ENCODE results near the gene BCR. TPM values are rescaled to one million over a fixed set of nuclear protein-coding genes. Genes with fewer than 3 reads are reported as not detected.

Gene BCR
- total RNA-seq, 1 experiment from 2014 or later: 129 TPM

DNA sequence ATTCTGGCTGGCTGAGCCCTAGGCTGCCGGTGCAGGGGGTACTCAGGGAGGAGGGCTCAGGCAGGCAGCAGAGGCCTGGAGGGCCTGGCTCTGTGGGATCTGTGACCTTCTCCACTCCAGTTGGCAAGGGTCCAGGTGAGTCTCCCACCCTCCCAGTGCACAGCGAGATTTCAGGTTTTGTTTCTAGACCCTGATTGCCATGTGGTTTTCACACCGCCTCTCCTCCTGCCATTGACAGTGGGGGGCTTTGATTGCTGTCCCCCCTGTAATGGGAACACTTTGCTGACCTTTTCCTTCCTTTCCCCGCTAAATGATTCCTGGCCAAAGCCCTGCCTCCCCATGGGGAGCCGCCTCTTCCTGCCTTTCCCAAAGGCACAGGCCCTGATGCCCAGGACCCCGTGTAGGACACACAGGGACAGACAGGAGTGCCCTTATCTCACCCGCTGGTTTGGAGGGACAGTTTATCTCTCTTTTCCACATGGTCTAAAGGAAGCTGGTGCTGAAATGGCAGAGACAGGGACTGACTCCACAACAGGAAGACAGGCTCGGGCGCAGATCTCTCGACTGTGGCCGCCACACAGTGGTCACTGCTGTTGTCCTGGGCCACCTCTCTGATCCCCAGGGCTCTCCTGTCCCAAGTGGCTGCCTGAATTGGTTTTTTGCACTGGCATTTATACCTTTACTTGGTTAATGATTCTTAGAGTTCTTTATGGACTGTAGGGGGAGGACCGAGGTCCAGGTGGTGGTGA is 43.4 kb downstream of the BCR start (continued):
- TF ChIP-seq E2F4 (CRISPR knock-in tag; IDR thresholded peaks at IDR 0.05; ENCODE audit: borderline replicate concordance, low read depth) (no peak), TCF7 (CRISPR knock-in tag; IDR thresholded peaks at IDR 0.05; ENCODE audit: low read depth) (no peak)

DNA sequence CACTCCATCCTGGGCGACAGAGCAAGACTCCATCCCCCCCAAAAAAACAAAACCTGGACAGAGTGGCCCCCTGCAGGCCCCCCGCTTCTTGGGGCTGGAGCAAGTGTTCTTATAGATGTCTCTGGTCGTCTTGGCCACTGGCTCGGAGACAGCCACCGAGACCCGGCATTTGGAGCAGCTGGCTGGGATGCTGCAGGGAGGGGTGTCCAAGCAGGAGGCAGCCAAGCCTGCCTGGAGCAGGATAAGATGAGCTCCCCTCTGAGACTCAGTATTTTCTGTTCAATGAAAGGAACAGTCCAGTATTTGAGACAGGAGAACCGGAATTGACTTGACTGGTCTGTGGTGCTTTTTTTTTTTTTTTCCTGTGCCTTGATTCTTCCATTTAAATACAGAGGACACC is 44.5 kb downstream of the BCR start:
- Mint-ChIP-seq H3K27ac (0 out of 2 replicates have a peak overlapping the region, but pooled peaks have one; percentile 81), H3K36me3 (peaks cover 30% of the 10 kb centered on the region), H3K4me1 (peaks cover 84% of the 10 kb centered on the region), H3K27me3 (ENCODE audit: low read depth) (no peaks in the 10 kb centered on the region; the same call in 1 of the 2 replicates), H3K4me3 (no peak overlapping the region), H3K9me3 (peaks cover 24% of the 10 kb centered on the region)
- ChIA-PET CTCF (interaction anchor here (0.6 to 3.0 kb wide), 6 partner anchors 17 to 57 kb away, joined by 3 to 11 read pairs (median 3); no protein-coding TSS in a partner anchor), POLR2A (interaction anchor here (0.7 kb wide), 1 partner anchor 50 kb away, joined by 3 read pairs; no protein-coding TSS in a partner anchor)
- no peak for TF ChIP-seq ZNF532 (CRISPR knock-in tag; IDR thresholded peaks at IDR 0.05; ENCODE audit: borderline replicate concordance)
- no peak for TF ChIP-seq JUN (CRISPR knock-in tag; IDR thresholded peaks at IDR 0.05)
- TF ChIP-seq TEAD4 (CRISPR knock-in tag; IDR thresholded peaks at IDR 0.05): no peak
- no peak for TF ChIP-seq ZNF671 (CRISPR knock-in tag; IDR thresholded peaks at IDR 0.05)
- TF ChIP-seq NFE2L1 (CRISPR knock-in tag; IDR thresholded peaks at IDR 0.05): no peak
- no peak for TF ChIP-seq CBFB (CRISPR knock-in tag; IDR thresholded peaks at IDR 0.05; ENCODE audit: low read depth)
- no peak for ATAC-seq
- no peak for DNase-seq (ENCODE audit: low spot score)

GRCh38 chr22:23225337-23225723 is 45.0 kb downstream of the BCR start:
- no peak for ATAC-seq
- Mint-ChIP-seq H3K4me1 (peaks cover 84% of the 10 kb centered on the region), H3K36me3 (peaks cover 30% of the 10 kb centered on the region), H3K4me3 (no peak overlapping the region), H3K27ac (peak overlapping the region; percentile 81; the same call in 1 of the 2 replicates), H3K27me3 (ENCODE audit: low read depth) (no peaks in the 10 kb centered on the region; the same call in 1 of the 2 replicates), H3K9me3 (peaks cover 24% of the 10 kb centered on the region)
- TF ChIP-seq, protein P1, sequence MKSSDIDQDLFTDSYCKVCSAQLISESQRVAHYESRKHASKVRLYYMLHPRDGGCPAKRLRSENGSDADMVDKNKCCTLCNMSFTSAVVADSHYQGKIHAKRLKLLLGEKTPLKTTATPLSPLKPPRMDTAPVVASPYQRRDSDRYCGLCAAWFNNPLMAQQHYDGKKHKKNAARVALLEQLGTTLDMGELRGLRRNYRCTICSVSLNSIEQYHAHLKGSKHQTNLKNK (CRISPR knock-in tag; IDR thresholded peaks at IDR 0.05): no peak
- TF ChIP-seq, protein P2, sequence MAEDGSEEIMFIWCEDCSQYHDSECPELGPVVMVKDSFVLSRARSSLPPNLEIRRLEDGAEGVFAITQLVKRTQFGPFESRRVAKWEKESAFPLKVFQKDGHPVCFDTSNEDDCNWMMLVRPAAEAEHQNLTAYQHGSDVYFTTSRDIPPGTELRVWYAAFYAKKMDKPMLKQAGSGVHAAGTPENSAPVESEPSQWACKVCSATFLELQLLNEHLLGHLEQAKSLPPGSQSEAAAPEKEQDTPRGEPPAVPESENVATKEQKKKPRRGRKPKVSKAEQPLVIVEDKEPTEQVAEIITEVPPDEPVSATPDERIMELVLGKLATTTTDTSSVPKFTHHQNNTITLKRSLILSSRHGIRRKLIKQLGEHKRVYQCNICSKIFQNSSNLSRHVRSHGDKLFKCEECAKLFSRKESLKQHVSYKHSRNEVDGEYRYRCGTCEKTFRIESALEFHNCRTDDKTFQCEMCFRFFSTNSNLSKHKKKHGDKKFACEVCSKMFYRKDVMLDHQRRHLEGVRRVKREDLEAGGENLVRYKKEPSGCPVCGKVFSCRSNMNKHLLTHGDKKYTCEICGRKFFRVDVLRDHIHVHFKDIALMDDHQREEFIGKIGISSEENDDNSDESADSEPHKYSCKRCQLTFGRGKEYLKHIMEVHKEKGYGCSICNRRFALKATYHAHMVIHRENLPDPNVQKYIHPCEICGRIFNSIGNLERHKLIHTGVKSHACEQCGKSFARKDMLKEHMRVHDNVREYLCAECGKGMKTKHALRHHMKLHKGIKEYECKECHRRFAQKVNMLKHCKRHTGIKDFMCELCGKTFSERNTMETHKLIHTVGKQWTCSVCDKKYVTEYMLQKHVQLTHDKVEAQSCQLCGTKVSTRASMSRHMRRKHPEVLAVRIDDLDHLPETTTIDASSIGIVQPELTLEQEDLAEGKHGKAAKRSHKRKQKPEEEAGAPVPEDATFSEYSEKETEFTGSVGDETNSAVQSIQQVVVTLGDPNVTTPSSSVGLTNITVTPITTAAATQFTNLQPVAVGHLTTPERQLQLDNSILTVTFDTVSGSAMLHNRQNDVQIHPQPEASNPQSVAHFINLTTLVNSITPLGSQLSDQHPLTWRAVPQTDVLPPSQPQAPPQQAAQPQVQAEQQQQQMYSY (CRISPR knock-in tag; IDR thresholded peaks at IDR 0.05): no peak
- TF ChIP-seq SP1 (CRISPR knock-in tag; conservative IDR thresholded peaks at IDR 0.05) (no peak), NR1H2 (CRISPR knock-in tag; IDR thresholded peaks at IDR 0.05) (no peak), PRRX2 (CRISPR knock-in tag; IDR thresholded peaks at IDR 0.05) (no peak)
- ChIA-PET POLR2A (no interaction called here), CTCF (interaction anchor here (0.6 to 3.0 kb wide), 8 partner anchors 17 to 97 kb away, joined by 3 to 11 read pairs (median 3); no protein-coding TSS in a partner anchor)
- no peak for DNase-seq (ENCODE audit: low spot score)

Data from WTC11 (cell line).